Measurements from ENCODE around the gene SLC41A1. TPM values are rescaled to one million over a fixed set of nuclear protein-coding genes. Genes with fewer than 3 reads are reported as not detected.

SLC41A1 gene
- total RNA-seq, 1 donor from 2014 or later: 12.0 TPM

Other genes starting within 250 kb of the SLC41A1 start
- 13.6 TPM for gene ELK4, start 181.2 kb downstream of the SLC41A1 start, total RNA-seq
- gene SLC45A3, start 132.7 kb downstream of the SLC41A1 start, total RNA-seq: 2.1 TPM
- gene NUCKS1, start 63.0 kb downstream of the SLC41A1 start, total RNA-seq: 152 TPM
- 4.7 TPM for gene RAB29, start 37.7 kb downstream of the SLC41A1 start, total RNA-seq
- gene PM20D1, start 36.9 kb upstream of the SLC41A1 start, total RNA-seq: not detected
- not detected for gene SLC26A9, start 130.3 kb upstream of the SLC41A1 start, total RNA-seq
- 6.3 TPM for gene RAB7B, start 190.2 kb upstream of the SLC41A1 start, total RNA-seq
- gene CTSE, start 210.7 kb upstream of the SLC41A1 start, total RNA-seq: 0.52 TPM
- 3.1 TPM for gene RHEX, start 240.0 kb upstream of the SLC41A1 start, total RNA-seq

Data from skeletal muscle tissue (tissue), 1 donor.